ENCODE measurements around the gene SUGCT. TPM values are rescaled to one million over a fixed set of nuclear protein-coding genes. Genes with fewer than 3 reads are reported as not detected.

Gene SUGCT
- total RNA-seq, 1 donor from 2014 or later = 4.4 TPM

DNA sequence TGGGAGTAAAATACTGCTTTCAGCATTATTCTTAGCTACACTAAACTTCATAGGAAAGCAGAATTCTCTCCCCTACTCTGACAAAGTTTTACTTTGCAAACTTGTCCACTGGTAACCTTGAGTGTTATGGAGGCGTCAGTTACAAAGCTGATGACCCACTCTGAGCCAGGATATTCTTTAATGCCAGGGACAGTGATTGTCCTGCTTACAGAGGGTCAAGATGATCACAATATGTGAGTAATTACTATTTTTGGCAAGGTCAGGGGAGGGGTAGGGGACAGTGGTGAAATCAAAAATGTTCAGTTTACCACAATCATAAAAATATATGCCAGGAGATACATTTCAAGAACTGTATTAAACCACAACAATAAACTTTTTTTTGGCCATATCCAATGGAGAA lies 520.6 kb downstream of the SUGCT start:
- DNase-seq (ENCODE audit: low read depth) = no peak
- H3K4me3 ChIP-seq (ENCODE audit: low read depth, low read length) = no peak overlapping the region
- no peak for TF ChIP-seq CTCF (conservative IDR thresholded peaks at IDR 0.05; ENCODE audit: low read depth, low read length)

GRCh38 chr7:40656349-40656748 lies 521.5 kb downstream of the SUGCT start:
- no peak for DNase-seq (ENCODE audit: low read depth)
- TF ChIP-seq CTCF (conservative IDR thresholded peaks at IDR 0.05; ENCODE audit: low read depth, low read length) = no peak
- no peak overlapping the region for H3K4me3 ChIP-seq (ENCODE audit: low read depth, low read length)

- TF ChIP-seq CTCF (conservative IDR thresholded peaks at IDR 0.05; ENCODE audit: low read depth, low read length) = no peak
- DNase-seq (ENCODE audit: low read depth) = no peak
- no peak overlapping the region for H3K4me3 ChIP-seq (ENCODE audit: low read depth, low read length)
Observed at GRCh38 chr7:40658729-40659128, 523.9 kb downstream of the SUGCT start.

DNA sequence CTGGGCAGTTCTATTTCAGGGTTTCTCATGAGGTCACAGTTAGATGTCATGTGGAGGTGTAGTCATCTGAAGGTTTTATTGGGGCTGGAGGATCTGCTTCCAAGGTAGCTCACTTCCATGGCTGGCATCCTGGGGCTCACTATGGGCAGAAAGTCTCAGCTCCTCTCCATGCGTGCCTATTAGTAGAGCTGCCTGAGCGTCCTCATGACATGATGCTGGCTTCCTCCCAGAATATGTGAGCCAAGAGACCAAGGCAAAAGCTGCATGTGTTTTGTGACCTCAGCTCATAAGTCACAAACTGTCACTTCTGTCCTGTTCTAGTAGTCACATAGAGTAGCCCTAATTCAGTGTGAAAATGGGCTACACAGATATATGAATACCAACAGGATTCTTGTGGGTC lies 524.4 kb downstream of the SUGCT start:
- TF ChIP-seq CTCF (conservative IDR thresholded peaks at IDR 0.05; ENCODE audit: low read depth, low read length) = no peak
- no peak for DNase-seq (ENCODE audit: low read depth)
- no peak overlapping the region for H3K4me3 ChIP-seq (ENCODE audit: low read depth, low read length)

DNA sequence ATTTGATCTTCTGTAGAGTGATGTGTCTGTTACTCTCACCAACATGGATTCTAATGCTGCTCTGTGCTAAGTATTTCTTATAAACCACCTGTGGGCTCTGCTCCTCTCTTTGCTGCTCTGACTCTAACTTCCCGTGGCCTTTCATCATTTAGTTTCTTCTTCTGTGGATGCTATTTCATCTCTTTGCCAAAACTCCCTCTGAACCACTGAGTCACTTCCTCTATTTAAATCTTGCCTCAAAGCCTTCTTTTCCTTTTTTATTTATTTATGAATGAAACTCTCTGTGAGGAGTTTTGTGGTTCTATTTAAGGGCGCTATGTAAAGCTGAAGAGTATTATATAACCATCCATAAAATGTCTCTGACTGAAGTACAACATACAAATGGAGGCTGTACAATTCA lies 538.5 kb downstream of the SUGCT start:
- no peak for TF ChIP-seq CTCF (conservative IDR thresholded peaks at IDR 0.05; ENCODE audit: low read depth, low read length)
- H3K4me3 ChIP-seq (ENCODE audit: low read depth, low read length) = no peak overlapping the region
- no peak for DNase-seq (ENCODE audit: low read depth)

DNA sequence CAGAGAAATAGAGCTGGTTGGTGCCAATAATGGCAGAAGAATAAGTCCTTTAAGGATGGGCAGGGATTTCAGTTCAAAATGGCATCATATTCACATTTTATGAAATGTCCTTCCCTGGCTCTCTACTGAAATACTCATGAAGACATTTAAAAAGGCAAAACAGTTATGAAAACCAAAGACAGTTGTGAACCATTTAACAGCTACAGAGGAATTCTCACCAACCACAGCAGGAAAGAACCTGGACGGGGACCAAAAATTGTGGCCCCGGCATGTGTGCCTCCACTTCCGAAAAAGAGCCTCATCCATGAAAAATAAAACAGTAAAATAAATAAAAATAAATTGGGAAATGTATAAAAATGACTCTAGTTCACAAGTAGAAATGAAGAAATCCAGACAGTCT lies 539.5 kb downstream of the SUGCT start:
- no peak for DNase-seq (ENCODE audit: low read depth)
- H3K4me3 ChIP-seq (ENCODE audit: low read depth, low read length) = no peak overlapping the region
- no peak for TF ChIP-seq CTCF (conservative IDR thresholded peaks at IDR 0.05; ENCODE audit: low read depth, low read length)

GRCh38 chr7:40675741-40676140 lies 540.9 kb downstream of the SUGCT start:
- H3K4me3 ChIP-seq (ENCODE audit: low read depth, low read length) = no peak overlapping the region
- TF ChIP-seq CTCF (conservative IDR thresholded peaks at IDR 0.05; ENCODE audit: low read depth, low read length) = no peak
- DNase-seq (ENCODE audit: low read depth) = no peak
